ENCODE measurements around the gene ZBTB22. TPM values are rescaled to one million over a fixed set of nuclear protein-coding genes. Genes with fewer than 3 reads are reported as not detected.

The ZBTB22 gene
- total RNA-seq, 4 donors from 2014 or later: 3.8 to 31.3 (median 16.0) TPM

DNA sequence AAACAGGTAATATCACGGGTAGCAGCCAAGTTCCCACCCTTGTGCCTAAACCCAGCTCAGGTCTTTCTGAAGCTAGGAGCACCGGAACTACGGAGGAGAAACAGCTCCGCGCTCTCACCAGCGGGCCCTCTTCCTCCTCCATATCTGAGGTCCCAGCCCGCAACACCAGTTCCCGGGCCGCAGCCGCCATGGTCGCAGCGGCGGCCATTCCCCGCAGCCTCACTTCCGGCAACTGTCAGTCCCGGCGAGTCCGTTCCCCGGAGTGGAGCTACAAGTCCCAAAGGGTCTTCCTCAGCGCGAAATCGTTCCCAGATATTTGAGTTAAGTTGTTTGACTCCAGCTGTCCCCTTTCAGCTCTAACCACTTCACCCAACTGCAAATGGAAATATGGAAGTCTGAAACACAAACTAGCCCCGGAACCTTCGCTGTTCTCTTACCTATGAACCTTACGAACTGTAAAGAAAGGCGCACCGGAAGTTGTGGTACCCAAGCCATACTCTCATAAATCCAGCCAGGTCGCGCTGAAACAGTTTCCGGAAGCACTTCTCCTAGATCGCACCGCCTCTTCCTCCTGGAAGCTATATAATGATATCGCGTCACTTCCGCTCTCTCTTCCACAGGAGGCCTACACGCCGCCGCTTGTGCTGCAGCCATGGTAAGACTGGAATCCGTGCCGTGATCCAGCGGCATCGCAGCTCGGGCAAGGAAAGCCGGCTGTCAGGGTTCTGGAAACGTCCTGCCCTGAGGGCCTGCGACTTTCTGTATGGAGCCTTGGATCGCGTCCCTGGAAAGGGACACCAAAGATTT, 45.9 kb downstream of the ZBTB22 start, which contains the start of the genes RPS18 and VPS52:
TSS of gene RPS18 (plus strand) at position 608 of the 807 bp plus-strand sequence. CDS start at position 653, 45 bp downstream.
TSS of gene VPS52 (minus strand) at position 409 of the 807 bp plus-strand sequence. CDS start at position 208, 201 bp downstream.
- H3K27ac ChIP-seq: peak within 1 kb of the TSS; percentile 87 to 94
- H3K36me3 ChIP-seq: no peaks in the 10 kb centered on the region
- H3K9me3 ChIP-seq: no peaks in the 10 kb centered on the region
- no peaks in the 10 kb centered on the region for H3K27me3 ChIP-seq
- H3K4me1 ChIP-seq: peaks cover 4 to 7% of the 10 kb centered on the region in 2 donors
- peak within 1 kb of the TSS; percentile 54 to 72 for H3K4me3 ChIP-seq
- TF ChIP-seq, protein P1, sequence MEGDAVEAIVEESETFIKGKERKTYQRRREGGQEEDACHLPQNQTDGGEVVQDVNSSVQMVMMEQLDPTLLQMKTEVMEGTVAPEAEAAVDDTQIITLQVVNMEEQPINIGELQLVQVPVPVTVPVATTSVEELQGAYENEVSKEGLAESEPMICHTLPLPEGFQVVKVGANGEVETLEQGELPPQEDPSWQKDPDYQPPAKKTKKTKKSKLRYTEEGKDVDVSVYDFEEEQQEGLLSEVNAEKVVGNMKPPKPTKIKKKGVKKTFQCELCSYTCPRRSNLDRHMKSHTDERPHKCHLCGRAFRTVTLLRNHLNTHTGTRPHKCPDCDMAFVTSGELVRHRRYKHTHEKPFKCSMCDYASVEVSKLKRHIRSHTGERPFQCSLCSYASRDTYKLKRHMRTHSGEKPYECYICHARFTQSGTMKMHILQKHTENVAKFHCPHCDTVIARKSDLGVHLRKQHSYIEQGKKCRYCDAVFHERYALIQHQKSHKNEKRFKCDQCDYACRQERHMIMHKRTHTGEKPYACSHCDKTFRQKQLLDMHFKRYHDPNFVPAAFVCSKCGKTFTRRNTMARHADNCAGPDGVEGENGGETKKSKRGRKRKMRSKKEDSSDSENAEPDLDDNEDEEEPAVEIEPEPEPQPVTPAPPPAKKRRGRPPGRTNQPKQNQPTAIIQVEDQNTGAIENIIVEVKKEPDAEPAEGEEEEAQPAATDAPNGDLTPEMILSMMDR (IDR thresholded peaks at IDR 0.05): peak in 1 of 4 experiments; percentile 7
- peak; percentile 94 to 97 for TF ChIP-seq POLR2A (IDR thresholded peaks at IDR 0.05)
- intact Hi-C loops (cut with DNase I; ENCODE audit: low total_unique reads): no loop called here
- peak; percentile 91 to 98 for DNase-seq

DNA sequence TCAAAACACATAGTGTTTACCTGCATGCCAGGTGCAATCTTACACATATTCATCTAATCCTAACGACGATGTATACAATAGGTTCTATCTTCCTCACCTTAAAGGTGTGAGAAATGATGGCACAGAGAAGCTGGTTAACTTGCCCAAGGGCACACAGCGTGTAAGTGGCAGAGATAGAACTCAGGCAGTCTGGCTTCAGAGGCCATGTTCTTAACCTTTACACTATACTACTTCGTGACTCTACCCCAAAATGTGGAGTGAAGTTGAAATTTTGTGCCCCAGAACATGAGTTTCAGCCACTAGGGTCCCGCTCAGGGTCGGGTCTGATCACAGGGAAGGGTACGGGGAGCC, 46.5 kb downstream of the ZBTB22 start:
- Histone ChIP-seq H3K4me1 (peaks cover 0 to 7% of the 10 kb centered on the region in 2 donors), H3K4me3 (peak overlapping the region; percentile 54 to 72), H3K27me3 (no peaks in the 10 kb centered on the region), H3K9me3 (no peaks in the 10 kb centered on the region), H3K36me3 (no peaks in the 10 kb centered on the region), H3K27ac (peak overlapping the region; percentile 87 to 94)
- no peak for DNase-seq
- TF ChIP-seq, protein P1 (IDR thresholded peaks at IDR 0.05): no peak
- TF ChIP-seq POLR2A (IDR thresholded peaks at IDR 0.05): no peak
- intact Hi-C loops (cut with DNase I; ENCODE audit: low total_unique reads): no loop called here

Small RNA genes lying within 50 kb of the gene (microRNA-seq; reads per million reads assigned to microRNA genes)
- gene MIR6834 (ENCODE audit: borderline microRNAs expressed, borderline replicate concordance): not detected
- not detected for gene MIR6873 (ENCODE audit: borderline microRNAs expressed, borderline replicate concordance)

Other genes starting within 250 kb of the ZBTB22 start
- gene HLA-DPA1, start 244.1 kb downstream of the ZBTB22 start, total RNA-seq: 100 to 1,000 TPM in 2 of 4 donors, 10 to 100 TPM in 2; 48.0 to 187 (median 135) TPM
- gene HLA-DPB1, start 241.8 kb downstream of the ZBTB22 start, total RNA-seq: 100 to 1,000 TPM in 1 of 4 donors, 10 to 100 TPM in 3; 19.8 to 108 (median 43.6) TPM
- gene COL11A2, start 125.3 kb downstream of the ZBTB22 start, total RNA-seq: 1 to 10 TPM in 2 of 4 donors, under 1 TPM in 2; under 0.01 to 2.6 (median 1.0) TPM
- gene RXRB, start 117.1 kb downstream of the ZBTB22 start, total RNA-seq: 10 to 100 TPM; 28.6 to 71.0 (median 34.0) TPM
- gene SLC39A7, start 116.9 kb downstream of the ZBTB22 start, total RNA-seq: 10 to 100 TPM; 53.8 to 87.8 (median 57.5) TPM
- gene HSD17B8, start 113.1 kb downstream of the ZBTB22 start, total RNA-seq: 10 to 100 TPM in 1 of 4 donors, 1 to 10 TPM in 2, not detected in 1; 2.6 to 11.3 (median 5.8) TPM
- gene RING1, start 109.2 kb downstream of the ZBTB22 start, total RNA-seq: 10 to 100 TPM in 3 of 4 donors, 1 to 10 TPM in 1; 1.8 to 66.9 (median 30.1) TPM
- 10 to 100 TPM; 12.8 to 58.4 (median 37.5) TPM for gene VPS52, start 45.9 kb downstream of the ZBTB22 start, total RNA-seq
- gene RPS18, start 45.7 kb downstream of the ZBTB22 start, total RNA-seq: 1,000 to 10,000 TPM; 2,386 to 5,510 (median 4,061) TPM
- 10 to 100 TPM in 3 of 4 donors, 1 to 10 TPM in 1; 5.5 to 15.9 (median 14.3) TPM for gene B3GALT4, start 40.6 kb downstream of the ZBTB22 start, total RNA-seq
- 10 to 100 TPM; 17.9 to 60.3 (median 31.7) TPM for gene WDR46, start 28.5 kb downstream of the ZBTB22 start, total RNA-seq
- gene PFDN6, start 28.1 kb downstream of the ZBTB22 start, total RNA-seq: 10 to 100 TPM; 13.6 to 33.5 (median 21.6) TPM
- 100 to 1,000 TPM in 1 of 4 donors, 10 to 100 TPM in 3; 34.4 to 118 (median 36.0) TPM for gene RGL2, start 18.8 kb downstream of the ZBTB22 start, total RNA-seq
- gene TAPBP, start 3.7 kb downstream of the ZBTB22 start, total RNA-seq: 10 to 100 TPM; 17.6 to 83.9 (median 41.4) TPM
- gene DAXX, start 5.2 kb upstream of the ZBTB22 start, total RNA-seq: 100 to 1,000 TPM in 1 of 4 donors, 10 to 100 TPM in 3; 18.2 to 120 (median 32.3) TPM
- gene KIFC1, start 74.1 kb upstream of the ZBTB22 start, total RNA-seq: 10 to 100 TPM in 1 of 4 donors, 1 to 10 TPM in 1, not detected in 2; 1.8 to 20.0 TPM
- 100 to 1,000 TPM in 1 of 4 donors, 10 to 100 TPM in 3; 10.5 to 147 (median 35.3) TPM for gene PHF1, start 93.3 kb upstream of the ZBTB22 start, total RNA-seq
- 100 to 1,000 TPM in 1 of 4 donors, 10 to 100 TPM in 3; 10.8 to 135 (median 72.7) TPM for gene CUTA, start 100.4 kb upstream of the ZBTB22 start, total RNA-seq
- 10 to 100 TPM; 11.5 to 67.6 (median 14.4) TPM for gene SYNGAP1, start 102.3 kb upstream of the ZBTB22 start, total RNA-seq
- gene ZBTB9, start 136.8 kb upstream of the ZBTB22 start, total RNA-seq: 10 to 100 TPM in 1 of 4 donors, 1 to 10 TPM in 1, under 1 TPM in 2; under 0.01 to 12.0 (median 4.7) TPM